OCI-LY1 (cell line): ENCODE results near the gene SPATA31D4.

Experiments
- EZH2 ChIP-seq: fragments of 200-600 bp; sonication (generic), shearing (Covaris generic); IDR thresholded peaks from 2 replicates; pipeline ENCODE4 v1.8.0; 2017; ENCODE audit warnings: borderline replicate concordance, mixed run types, mild to moderate bottlenecking, antibody characterized with exemption, low read length, moderate library complexity, mixed read lengths
- TF ChIP-seq, protein P1 (sequence below): fragments of 200-600 bp; sonication (generic), shearing (Covaris generic); IDR thresholded peaks from 2 replicates; pipeline ENCODE4 v1.5.1; 2017; ENCODE audit warnings: mild to moderate bottlenecking, antibody characterized with exemption, low read length, moderate library complexity, mixed read lengths

DNA sequence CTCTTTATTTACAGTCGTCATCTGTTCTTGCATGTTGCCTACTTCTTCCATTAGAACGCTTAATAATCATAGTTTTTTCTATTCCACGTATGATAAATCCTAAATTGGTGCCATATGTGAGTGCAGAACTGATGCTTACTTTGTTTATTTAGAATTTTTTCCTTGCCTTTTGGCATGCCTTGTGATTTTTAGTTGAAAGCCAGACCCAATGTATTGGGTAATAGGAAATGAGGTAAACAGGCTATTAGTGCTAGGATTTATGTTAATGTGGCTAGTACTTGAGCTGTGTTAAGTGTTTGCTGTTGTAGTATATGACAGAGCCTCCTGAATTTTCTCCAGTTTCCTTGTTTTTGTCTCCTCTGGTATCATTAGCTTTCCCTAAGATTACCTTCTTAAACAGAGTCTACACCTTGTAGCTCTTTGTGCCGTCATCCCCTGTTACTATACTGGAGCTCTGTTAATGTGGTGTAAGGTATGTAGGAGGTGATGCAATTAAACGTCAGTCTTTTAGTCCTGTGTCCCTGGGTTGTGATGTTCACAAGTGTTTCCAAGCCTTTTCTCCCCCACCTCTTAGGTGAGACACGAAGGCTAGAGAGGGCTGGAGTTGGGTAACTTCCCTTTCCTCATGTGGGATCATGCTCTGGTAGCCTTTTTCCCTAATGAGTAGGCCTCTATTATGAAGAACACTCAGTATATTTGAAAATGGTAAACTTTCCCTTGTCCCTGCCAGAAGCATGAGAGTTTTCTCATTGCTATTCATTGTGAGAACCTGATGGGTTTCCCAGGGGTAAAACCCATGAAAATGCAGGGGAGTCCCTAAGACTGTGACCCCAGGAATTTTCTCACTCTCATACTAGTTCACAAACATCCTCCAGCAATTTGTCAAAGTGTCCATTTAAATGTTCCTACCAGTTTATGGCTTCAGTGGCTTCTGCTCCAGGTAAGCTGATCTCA is 36.3 kb downstream of the SPATA31D4 start:
- TF ChIP-seq, protein P1, sequence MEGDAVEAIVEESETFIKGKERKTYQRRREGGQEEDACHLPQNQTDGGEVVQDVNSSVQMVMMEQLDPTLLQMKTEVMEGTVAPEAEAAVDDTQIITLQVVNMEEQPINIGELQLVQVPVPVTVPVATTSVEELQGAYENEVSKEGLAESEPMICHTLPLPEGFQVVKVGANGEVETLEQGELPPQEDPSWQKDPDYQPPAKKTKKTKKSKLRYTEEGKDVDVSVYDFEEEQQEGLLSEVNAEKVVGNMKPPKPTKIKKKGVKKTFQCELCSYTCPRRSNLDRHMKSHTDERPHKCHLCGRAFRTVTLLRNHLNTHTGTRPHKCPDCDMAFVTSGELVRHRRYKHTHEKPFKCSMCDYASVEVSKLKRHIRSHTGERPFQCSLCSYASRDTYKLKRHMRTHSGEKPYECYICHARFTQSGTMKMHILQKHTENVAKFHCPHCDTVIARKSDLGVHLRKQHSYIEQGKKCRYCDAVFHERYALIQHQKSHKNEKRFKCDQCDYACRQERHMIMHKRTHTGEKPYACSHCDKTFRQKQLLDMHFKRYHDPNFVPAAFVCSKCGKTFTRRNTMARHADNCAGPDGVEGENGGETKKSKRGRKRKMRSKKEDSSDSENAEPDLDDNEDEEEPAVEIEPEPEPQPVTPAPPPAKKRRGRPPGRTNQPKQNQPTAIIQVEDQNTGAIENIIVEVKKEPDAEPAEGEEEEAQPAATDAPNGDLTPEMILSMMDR, result no peak
- TF ChIP-seq EZH2, result no peak
